ENCODE measurements around the gene JMJD1C. TPM values are rescaled to one million over a fixed set of nuclear protein-coding genes. Genes with fewer than 3 reads are reported as not detected.

Gene JMJD1C
- total and polyA plus RNA-seq, 10 of the 15 experiments (the other 5 are each of a cell fraction or from before 2014, with no cell fraction given) = 31.2 to 83.3 (median 49.5) TPM

- Histone ChIP-seq H4K20me1 (ENCODE audit: control insufficient read depth, insufficient read depth) (peaks cover 2% of the 10 kb centered on the region; the same call in 1 of the 2 replicates), H3K4me3 (peak overlapping the region; percentile 14; the same call in 1 of the 2 replicates), H3K4me1 (ENCODE audit: control insufficient read depth, insufficient read depth, low read length) (peaks cover 36% of the 10 kb centered on the region), H3K36me3 (ENCODE audit: control insufficient read depth in 2 of 2, insufficient read depth in 2 of 2, low read length in 1 of 2) (peaks cover 0 to 10% of the 10 kb centered on the region in 2 experiments; a peak in 2 of 4 replicates), H2AFZ (ENCODE audit: control insufficient read depth, low read depth, low read length) (no peak overlapping the region), H3K4me2 (ENCODE audit: control insufficient read depth, insufficient read depth) (peak overlapping the region; percentile 66), H3K9ac (ENCODE audit: control insufficient read depth, insufficient read depth, low read length) (no peak overlapping the region), H3K27me3 (replicated peaks in 1 of 2; ENCODE audit: control insufficient read depth in 2 of 2, insufficient read depth in 2 of 2, low read length in 1 of 2) (no peaks in the 10 kb centered on the region), H3K9me3 (replicated peaks; ENCODE audit: control insufficient read depth, insufficient read depth, low read length) (no peaks in the 10 kb centered on the region; the same call in 2 of the 3 replicates), H3K27ac (ENCODE audit: control insufficient read depth, insufficient read depth) (0 out of 2 replicates have a peak overlapping the region, but pooled peaks have one; percentile 42), H3K79me2 (ENCODE audit: control insufficient read depth, insufficient read depth, low read length) (peaks cover 94% of the 10 kb centered on the region)
- no peak for FAIRE-seq
- TF ChIP-seq TAF1 (IDR thresholded peaks at IDR 0.05; ENCODE audit: borderline replicate concordance, low read depth, low read length) = no peak
- peak; percentile 63; the same call in 1 of the 2 replicates for TF ChIP-seq SPI1 (IDR thresholded peaks at IDR 0.05; ENCODE audit: borderline replicate concordance, insufficient read depth, low read depth, low read length)
- DNase-seq (ENCODE audit: low read depth, low spot score) = no peak
- CTCF ChIA-PET = interaction anchor here (0.6 to 5.4 kb wide), 14 partner anchors 10 to 464 kb away, joined by 3 to 33 read pairs (median 4); no protein-coding TSS in a partner anchor
- in situ Hi-C loops (cut with MboI) (no loop called here), intact Hi-C loops (cut with micrococcal nuclease; ENCODE audit: unreplicated experiment) (no loop called here)
- RAD21 ChIA-PET (ENCODE audit: unreplicated experiment) = interaction anchor here (0.7 to 6.7 kb wide), 15 partner anchors 8 to 375 kb away, joined by 3 to 67 read pairs (median 5); no protein-coding TSS in a partner anchor
- SMC1A ChIA-PET (ENCODE audit: uncharacterized antibody, unreplicated experiment) = interaction anchor here (0.6 to 6.9 kb wide), 20 partner anchors 10 to 464 kb away, joined by 3 to 68 read pairs (median 6); partner anchors contain the start of gene REEP3
- no TSS peak for BruUV-seq (replicated peaks)
- peak; percentile 31 for ATAC-seq
- POLR2A ChIA-PET = interaction anchor here (0.5 to 2.9 kb wide), 11 partner anchors 9 to 1224 kb away, joined by 3 to 10 read pairs (median 4); no protein-coding TSS in a partner anchor
- WGBS (ENCODE audit: insufficient coverage, insufficient replicate concordance, low lambda C conversion rate, missing lambda C conversion rate) = 32% methylated on average over 3 of the region's 3 CpGs
Observed at GRCh38 chr10:63256009-63256773, 209.6 kb downstream of the JMJD1C start.

DNA sequence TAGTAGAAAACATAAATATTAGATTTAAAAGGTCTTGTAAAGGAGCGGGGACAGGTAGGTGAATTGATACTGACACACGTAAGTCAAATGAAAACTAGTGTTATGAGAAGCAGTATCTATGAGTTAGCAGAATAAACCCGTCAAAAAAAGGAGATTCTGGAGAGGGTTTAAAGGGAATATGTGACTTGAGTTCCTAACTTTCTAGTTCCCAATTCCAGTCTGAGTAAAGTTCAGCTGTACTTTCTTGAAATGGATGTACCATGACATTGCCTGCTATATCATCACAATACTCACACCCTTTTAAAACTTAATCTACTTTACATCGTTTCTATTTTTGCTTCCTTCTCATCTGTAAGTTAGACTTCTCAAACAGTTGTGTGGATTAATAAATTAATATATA is 210.5 kb downstream of the JMJD1C start:
- peaks cover 2% of the 10 kb centered on the region; the same call in 1 of the 2 replicates for H4K20me1 ChIP-seq (ENCODE audit: control insufficient read depth, insufficient read depth)
- H3K79me2 ChIP-seq (ENCODE audit: control insufficient read depth, insufficient read depth, low read length) = peaks cover 95% of the 10 kb centered on the region
- peaks cover 0 to 10% of the 10 kb centered on the region in 2 experiments; a peak in 2 of 4 replicates for H3K36me3 ChIP-seq (ENCODE audit: control insufficient read depth in 2 of 2, insufficient read depth in 2 of 2, low read length in 1 of 2)
- TF ChIP-seq CBFB (IDR thresholded peaks at IDR 0.05; ENCODE audit: low read depth) (no peak), CREB1 (IDR thresholded peaks at IDR 0.05; ENCODE audit: low read depth) (no peak), HDAC6 (IDR thresholded peaks at IDR 0.05; ENCODE audit: unreplicated experiment) (no peak), ASH2L (IDR thresholded peaks at IDR 0.05; ENCODE audit: borderline replicate concordance, low read depth) (no peak)
- ATAC-seq (no peak), FAIRE-seq (no peak), DNase-seq (ENCODE audit: low read depth, low spot score) (no peak)
- RAD21 ChIA-PET (ENCODE audit: unreplicated experiment) = interaction anchor here (0.9 to 6.7 kb wide), 11 partner anchors 8 to 465 kb away, joined by 3 to 67 read pairs (median 7); no protein-coding TSS in a partner anchor
- in situ Hi-C loops (cut with MboI) (no loop called here), intact Hi-C loops (cut with micrococcal nuclease; ENCODE audit: unreplicated experiment) (no loop called here)
- SMC1A ChIA-PET (ENCODE audit: uncharacterized antibody, unreplicated experiment) = interaction anchor here (1.0 to 6.9 kb wide), 16 partner anchors 9 to 462 kb away, joined by 3 to 68 read pairs (median 6); partner anchors contain the start of gene REEP3
- CTCF ChIA-PET = interaction anchor here (0.6 to 5.4 kb wide), 9 partner anchors 9 to 465 kb away, joined by 3 to 33 read pairs (median 5); no protein-coding TSS in a partner anchor
- H2AFZ ChIP-seq (ENCODE audit: control insufficient read depth, low read depth, low read length) = no peak overlapping the region
- H3K9me3 ChIP-seq (replicated peaks; ENCODE audit: control insufficient read depth, insufficient read depth, low read length) = no peaks in the 10 kb centered on the region; the same call in 2 of the 3 replicates
- 71% methylated on average over 4 of the region's 4 CpGs for whole genome bisulfite sequencing (ENCODE audit: insufficient coverage, insufficient replicate concordance, low lambda C conversion rate, missing lambda C conversion rate)
- POLR2A ChIA-PET = interaction anchor here (1.2 to 2.9 kb wide), 4 partner anchors 8 to 19 kb away, joined by 6 to 10 read pairs (median 8); no protein-coding TSS in a partner anchor
- BruUV-seq (replicated peaks) = no TSS peak
- no peak overlapping the region for H3K4me3 ChIP-seq
- H3K4me2 ChIP-seq (ENCODE audit: control insufficient read depth, insufficient read depth) = no peak overlapping the region
- H3K27ac ChIP-seq (ENCODE audit: control insufficient read depth, insufficient read depth) = no peak overlapping the region
- H3K9ac ChIP-seq (ENCODE audit: control insufficient read depth, insufficient read depth, low read length) = no peak overlapping the region
- no peaks in the 10 kb centered on the region for H3K27me3 ChIP-seq (replicated peaks in 1 of 2; ENCODE audit: control insufficient read depth in 2 of 2, insufficient read depth in 2 of 2, low read length in 1 of 2)
- H3K4me1 ChIP-seq (ENCODE audit: control insufficient read depth, insufficient read depth, low read length) = peaks cover 31% of the 10 kb centered on the region

Measured in GM12878 (cell line).